Keratinocyte (primary cell): Measurements from ENCODE around the gene OR1A2. TPM values are rescaled to one million over a fixed set of nuclear protein-coding genes. Genes with fewer than 3 reads are reported as not detected.

Source experiments
- DNase-seq: peaks from one replicate; pipeline ENCODE4 v3.0.0-alpha.2; 2011; ENCODE audit warnings: low read depth, missing footprints, low spot score
- FAIRE-seq: peaks from 2 replicates; lab custom pipeline; 2011; peaks lifted over from hg19 to GRCh38; lab: Jason Lieb, UNC
- H2AFZ ChIP-seq: 2 replicates; pipeline ENCODE4 v1.6.0; 2012; ENCODE audit warnings: low read length, control low read depth, inconsistent platforms; ENCODE audit not compliant: control insufficient read depth
- H3K27ac ChIP-seq: 2 replicates; pipeline ENCODE4 v1.5.1; 2011; ENCODE audit warnings: low read length; ENCODE audit not compliant: control insufficient read depth, insufficient read depth
- H3K27me3 ChIP-seq: 3 replicates; pipeline ENCODE4 v1.6.0; 2011; ENCODE audit warnings: low read length; ENCODE audit not compliant: control insufficient read depth, insufficient read depth; ENCODE audit errors: extremely low read depth
- H3K36me3 ChIP-seq, 2 experiments: 2 replicates in 1 of 2; 3 replicates in 1 of 2; pipeline ENCODE4 v1.5.1; 2011; ENCODE audit warnings: low read length in 2 of 2, mild to moderate bottlenecking in 1 of 2; ENCODE audit not compliant: control insufficient read depth in 2 of 2, insufficient read depth in 2 of 2; ENCODE audit errors: extremely low read depth in 1 of 2
- H3K4me1 ChIP-seq: 3 replicates; pipeline ENCODE4 v1.5.1; 2011; ENCODE audit warnings: low read length; ENCODE audit not compliant: control insufficient read depth, insufficient read depth; ENCODE audit errors: extremely low read depth
- H3K4me2 ChIP-seq: 3 replicates; pipeline ENCODE4 v1.6.0; 2011; ENCODE audit warnings: low read depth, low read length; ENCODE audit not compliant: control insufficient read depth, insufficient read depth; ENCODE audit errors: extremely low read depth
- H3K4me3 ChIP-seq, 3 experiments: fragments of 200-600 bp in 1 of 3; sonication (generic) in 1 of 3; 2 replicates in 2 of 3; 3 replicates in 1 of 3; pipeline ENCODE4 v1.5.1; 2011 to 2016; ENCODE audit warnings: low read length in 3 of 3, mild to moderate bottlenecking in 3 of 3, control low read depth in 2 of 3, inconsistent platforms in 1 of 3, low read depth in 1 of 3, mixed read lengths in 1 of 3, mixed run types in 1 of 3, moderate library complexity in 1 of 3; ENCODE audit not compliant: control insufficient read depth in 2 of 3, insufficient read depth in 2 of 3; ENCODE audit errors: extremely low read depth in 1 of 3
- H3K79me2 ChIP-seq: 2 replicates; pipeline ENCODE4 v1.6.0; 2012; ENCODE audit warnings: low read length; ENCODE audit not compliant: control insufficient read depth, insufficient read depth
- H3K9ac ChIP-seq: 3 replicates; pipeline ENCODE4 v1.6.0; 2011; ENCODE audit warnings: low read length; ENCODE audit not compliant: control insufficient read depth, insufficient read depth; ENCODE audit errors: extremely low read depth
- H3K9me1 ChIP-seq: 3 replicates; pipeline ENCODE4 v1.6.0; 2011; ENCODE audit warnings: low read length; ENCODE audit not compliant: control insufficient read depth, insufficient read depth; ENCODE audit errors: extremely low read depth
- H3K9me3 ChIP-seq: 2 replicates; pipeline ENCODE4 v1.5.1; 2012; ENCODE audit warnings: low read depth, low read length; ENCODE audit not compliant: control insufficient read depth
- H4K20me1 ChIP-seq: 3 replicates; pipeline ENCODE4 v1.6.0; 2011; ENCODE audit warnings: low read length; ENCODE audit not compliant: control insufficient read depth, insufficient read depth; ENCODE audit errors: extremely low read depth
- EZH2 ChIP-seq: IDR thresholded peaks from one replicate; pipeline ENCODE4 v1.6.1; 2012; ENCODE audit warnings: inconsistent platforms, mild to moderate bottlenecking, low read length, moderate library complexity
- dilution Hi-C: fragments of 300-500 bp; cut with MboI; formaldehyde crosslinking; loops from one replicate; pipeline ENCODE4 v1.7.0; 2020; ENCODE audit warnings: low sequenced_read_pairs; ENCODE audit not compliant: extremely low pct_ligation_motif_present
- polyA plus RNA-seq, 5 experiments: library from polyadenylated mRNA; depleted of rRNA in 3 of 5; stranded (reverse) in 3 of 5; stranded (forward) in 1 of 5; unstranded in 1 of 5; fragments of >200 nt; gene quantifications; 1 replicate in 1 of 5; 2 replicates in 3 of 5; 3 replicates in 1 of 5; pipeline versions ENCODE4 v1.2.1 to v1.2.3, GENCODE V29; 2011 to 2012; ENCODE audit warnings: missing spikeins in 2 of 5, low read depth in 1 of 5, low replicate concordance in 1 of 5
- TF ChIP-seq, protein P1 (sequence below), 3 experiments: IDR thresholded peaks in 1 of 3; conservative IDR thresholded peaks in 1 of 3; optimal IDR thresholded peaks in 1 of 3; 2 replicates in 2 of 3; 3 replicates in 1 of 3; pipeline versions ENCODE3 to v1.5.1; 2011; ENCODE audit warnings: low read length in 3 of 3, mild to moderate bottlenecking in 3 of 3, moderate library complexity in 2 of 3, control low read depth in 1 of 3, inconsistent platforms in 1 of 3; ENCODE audit not compliant: insufficient read depth in 2 of 3; ENCODE audit errors: extremely low read depth in 1 of 3

OR1A2 gene
- polyA plus RNA-seq, 1 donor (not counting 4 experiments of a cell fraction or from before 2014, with no cell fraction given): not detected

- no peaks in the 10 kb centered on the region for H3K4me1 ChIP-seq
- dilution Hi-C loops: no loop called here
- H3K27ac ChIP-seq: no peak within 1 kb of the TSS
- H3K4me2 ChIP-seq: no peak within 1 kb of the TSS
- no peaks in the 10 kb centered on the region for H4K20me1 ChIP-seq
- FAIRE-seq: no peak
- no peak for DNase-seq
- no peaks in the 10 kb centered on the region for H3K36me3 ChIP-seq
- H3K9ac ChIP-seq: no peak within 1 kb of the TSS
- TF ChIP-seq, protein P1, sequence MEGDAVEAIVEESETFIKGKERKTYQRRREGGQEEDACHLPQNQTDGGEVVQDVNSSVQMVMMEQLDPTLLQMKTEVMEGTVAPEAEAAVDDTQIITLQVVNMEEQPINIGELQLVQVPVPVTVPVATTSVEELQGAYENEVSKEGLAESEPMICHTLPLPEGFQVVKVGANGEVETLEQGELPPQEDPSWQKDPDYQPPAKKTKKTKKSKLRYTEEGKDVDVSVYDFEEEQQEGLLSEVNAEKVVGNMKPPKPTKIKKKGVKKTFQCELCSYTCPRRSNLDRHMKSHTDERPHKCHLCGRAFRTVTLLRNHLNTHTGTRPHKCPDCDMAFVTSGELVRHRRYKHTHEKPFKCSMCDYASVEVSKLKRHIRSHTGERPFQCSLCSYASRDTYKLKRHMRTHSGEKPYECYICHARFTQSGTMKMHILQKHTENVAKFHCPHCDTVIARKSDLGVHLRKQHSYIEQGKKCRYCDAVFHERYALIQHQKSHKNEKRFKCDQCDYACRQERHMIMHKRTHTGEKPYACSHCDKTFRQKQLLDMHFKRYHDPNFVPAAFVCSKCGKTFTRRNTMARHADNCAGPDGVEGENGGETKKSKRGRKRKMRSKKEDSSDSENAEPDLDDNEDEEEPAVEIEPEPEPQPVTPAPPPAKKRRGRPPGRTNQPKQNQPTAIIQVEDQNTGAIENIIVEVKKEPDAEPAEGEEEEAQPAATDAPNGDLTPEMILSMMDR (optimal IDR thresholded peaks at IDR 0.05 in 1 of 3, IDR thresholded peaks at IDR 0.05 in 1 of 3, conservative IDR thresholded peaks at IDR 0.05 in 1 of 3; ENCODE audit: extremely low read depth in 1 of 3, insufficient read depth in 2 of 3, low read length in 3 of 3): no peak
- no peak for TF ChIP-seq EZH2
- no peaks in the 10 kb centered on the region for H3K9me1 ChIP-seq
- no peaks in the 10 kb centered on the region for H3K79me2 ChIP-seq
- H2AFZ ChIP-seq: no peak within 1 kb of the TSS
- no peaks in the 10 kb centered on the region for H3K9me3 ChIP-seq
- no peak within 1 kb of the TSS for H3K4me3 ChIP-seq
- H3K27me3 ChIP-seq: no peaks in the 10 kb centered on the region
These were observed 10.0 kb downstream of the OR1A2 start, which contains the start of gene OR1A1 for GRCh38 chr17:3207367-3207766. OR1A1 (plus strand) TSS chr17:3207667; CDS start chr17:3215621, 7,954 bp downstream.

- FAIRE-seq (no peak), DNase-seq (no peak)
- Histone ChIP-seq H3K79me2 (no peaks in the 10 kb centered on the region), H3K9me1 (no peaks in the 10 kb centered on the region), H3K9ac (no peak overlapping the region), H3K27me3 (no peaks in the 10 kb centered on the region), H2AFZ (no peak overlapping the region), H3K27ac (no peak overlapping the region), H4K20me1 (no peaks in the 10 kb centered on the region), H3K9me3 (no peaks in the 10 kb centered on the region), H3K4me3 (no peak overlapping the region), H3K36me3 (no peaks in the 10 kb centered on the region), H3K4me1 (no peaks in the 10 kb centered on the region), H3K4me2 (no peak overlapping the region)
- dilution Hi-C loops: no loop called here
- TF ChIP-seq, protein P1 (optimal IDR thresholded peaks at IDR 0.05 in 1 of 3, IDR thresholded peaks at IDR 0.05 in 1 of 3, conservative IDR thresholded peaks at IDR 0.05 in 1 of 3; ENCODE audit: extremely low read depth in 1 of 3, insufficient read depth in 2 of 3, low read length in 3 of 3): no peak
- TF ChIP-seq EZH2: no peak
These were observed 11.2 kb downstream of the OR1A2 start for GRCh38 chr17:3208484-3208883.
